Activated CD8-positive, alpha-beta memory T cell treated with anti-CD3 and anti-CD28 coated beads for 1 hour (primary cell): ENCODE measurements around the gene TXNL1.
"Not testable (repeated sequence)": the region's sequence is repeated elsewhere in the genome, so short reads cannot be mapped to it uniquely, and the experiment has no call there.

Experiments used
- DNase-seq, 2 donors: peaks; one replicate each; pipeline ENCODE4 v3.0.0-alpha.2; 2020; ENCODE audit warnings: low read depth in 1 of 2; ENCODE audit errors: extremely low read depth in 1 of 2

Gene TXNL1

DNA sequence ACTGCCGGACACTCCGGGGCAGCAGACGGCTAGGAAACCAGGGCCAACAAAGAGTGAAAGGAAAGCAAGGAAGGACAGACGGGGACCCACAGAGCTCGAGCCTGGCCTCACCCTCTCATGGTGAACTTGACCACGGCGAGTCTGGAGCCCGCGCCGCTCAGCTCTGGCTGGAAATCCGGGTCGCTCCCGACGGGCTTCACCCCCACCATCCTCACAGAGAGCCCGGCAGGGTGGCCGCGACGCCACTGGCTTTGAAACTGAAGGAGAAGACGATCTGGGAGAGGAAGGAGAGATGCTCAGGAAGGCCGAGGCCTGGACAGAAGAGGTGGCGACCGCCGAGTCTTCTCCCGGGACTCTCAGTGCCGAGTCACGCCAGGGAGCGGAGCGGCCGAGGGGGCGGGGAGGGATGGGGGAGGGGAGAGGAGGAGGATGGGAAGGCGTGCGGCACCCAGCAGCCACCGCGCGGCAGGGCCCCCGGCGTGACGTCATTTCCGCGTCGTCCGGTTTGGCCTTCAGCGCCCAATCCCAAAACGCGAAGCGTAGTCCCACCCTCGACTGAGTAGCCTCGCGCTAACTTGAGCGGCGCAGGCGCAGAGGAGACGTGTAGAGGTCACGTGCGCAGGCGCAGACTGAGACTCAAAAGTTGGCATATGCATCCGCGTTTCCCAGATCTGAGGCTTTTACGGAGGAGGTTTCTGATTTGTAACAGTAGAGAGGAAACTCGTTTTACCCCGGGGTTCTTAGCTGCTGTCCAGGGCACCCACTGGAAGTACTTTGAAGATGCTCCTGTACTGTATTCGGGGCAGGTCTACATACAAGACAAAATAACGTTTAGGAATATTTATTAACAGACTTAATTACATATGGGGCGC lies at the start of gene TXNL1:
Gene TXNL1, minus strand, starts transcription at position 361 of the 872 bp plus-strand sequence. Its CDS starts 152 bp downstream, at position 209.
- DNase-seq = peak; percentile 99

DNA sequence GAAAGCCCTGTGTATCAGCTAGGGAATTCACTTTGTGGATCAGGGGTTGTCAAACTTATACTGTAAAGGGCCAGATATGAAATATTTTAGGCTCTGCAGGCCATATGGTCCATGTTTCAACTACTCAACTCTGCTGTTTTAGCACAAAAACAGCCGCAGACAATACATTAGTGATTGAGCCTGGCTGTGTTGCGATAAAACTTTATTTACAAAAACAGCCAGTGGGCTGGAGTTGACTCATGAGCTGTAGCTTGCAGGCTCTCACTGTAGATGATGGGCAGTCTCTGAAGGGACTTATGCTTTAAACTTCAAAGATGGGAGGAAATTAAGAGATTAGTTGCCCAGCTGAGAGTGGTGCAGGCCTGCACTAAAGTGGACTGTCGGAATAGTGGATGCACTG lies 45.9 kb upstream of the TXNL1 start:
- no peak for DNase-seq

DNA sequence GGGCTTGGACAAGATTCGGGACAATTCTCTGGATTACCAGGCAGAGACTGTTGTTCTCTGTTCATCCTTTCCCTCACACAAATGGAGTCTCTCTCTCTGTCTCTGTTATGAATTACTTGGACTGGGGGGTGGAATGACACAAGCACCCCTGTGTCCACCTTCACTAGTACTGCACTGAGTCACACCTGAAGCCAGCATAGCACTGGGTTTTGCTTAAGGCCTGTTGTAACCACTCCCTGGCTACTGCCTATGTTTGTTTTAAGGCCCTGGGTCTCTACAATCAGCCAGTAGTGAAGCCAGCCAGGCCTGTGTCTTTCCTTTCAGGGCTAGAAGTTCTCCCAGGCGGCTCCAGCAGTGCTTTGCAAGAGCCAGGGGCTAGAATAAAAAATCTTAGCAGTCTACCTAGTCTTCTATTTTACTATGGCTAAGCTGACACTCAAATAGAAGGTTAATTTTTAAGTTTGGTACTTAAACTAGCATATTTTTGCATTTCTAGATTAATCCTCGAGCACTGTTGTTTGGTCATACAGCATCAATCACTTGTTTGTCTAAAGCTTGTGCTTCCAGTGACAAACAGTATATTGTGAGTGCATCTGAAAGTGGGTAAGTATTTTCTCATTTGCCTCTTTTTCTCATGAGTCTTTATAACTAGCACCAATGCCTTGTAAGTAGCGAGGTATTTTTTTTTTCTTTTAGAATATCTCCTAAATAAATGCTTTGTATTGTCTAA lies 40.6 kb upstream of the TXNL1 start:
- DNase-seq = no peak

DNA sequence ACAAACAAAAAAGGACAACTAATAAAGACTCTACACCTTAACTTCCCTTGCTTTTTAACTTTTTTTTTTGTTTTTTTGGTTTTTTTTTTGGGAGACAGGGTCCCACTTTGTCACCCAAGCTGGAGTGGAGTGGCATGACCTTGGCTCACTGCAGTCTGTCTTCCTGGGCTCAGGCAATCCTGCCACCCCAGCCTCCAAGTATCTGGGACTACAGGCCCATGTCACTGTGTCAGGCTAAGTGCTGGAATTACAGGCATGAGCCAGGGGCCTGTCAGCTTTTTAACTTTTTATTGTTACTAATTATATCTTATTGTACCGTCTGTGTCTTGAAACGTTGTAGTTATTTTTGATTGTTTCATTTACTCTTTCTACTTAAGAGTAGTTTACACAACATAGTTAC lies 38.2 kb upstream of the TXNL1 start:
- DNase-seq = no peak

DNA sequence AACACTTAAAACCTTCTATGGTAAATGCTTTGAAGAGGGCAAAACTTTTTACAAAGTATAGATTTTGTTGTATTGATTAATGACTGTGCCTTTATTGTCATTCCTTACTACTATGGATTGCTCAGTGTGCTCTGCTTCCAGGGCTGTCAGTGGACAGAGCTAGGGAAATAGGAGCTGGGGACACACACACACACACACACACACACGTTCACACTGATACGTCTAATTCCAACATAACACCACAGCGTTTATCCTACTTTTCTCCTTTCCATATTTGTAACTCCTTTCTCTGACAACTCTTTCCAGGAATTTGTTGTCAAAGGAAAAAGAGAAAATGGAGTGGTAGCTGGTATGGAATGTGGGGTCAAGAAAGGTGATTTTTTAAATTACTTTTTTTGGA lies 34.6 kb upstream of the TXNL1 start:
- no peak for DNase-seq

DNA sequence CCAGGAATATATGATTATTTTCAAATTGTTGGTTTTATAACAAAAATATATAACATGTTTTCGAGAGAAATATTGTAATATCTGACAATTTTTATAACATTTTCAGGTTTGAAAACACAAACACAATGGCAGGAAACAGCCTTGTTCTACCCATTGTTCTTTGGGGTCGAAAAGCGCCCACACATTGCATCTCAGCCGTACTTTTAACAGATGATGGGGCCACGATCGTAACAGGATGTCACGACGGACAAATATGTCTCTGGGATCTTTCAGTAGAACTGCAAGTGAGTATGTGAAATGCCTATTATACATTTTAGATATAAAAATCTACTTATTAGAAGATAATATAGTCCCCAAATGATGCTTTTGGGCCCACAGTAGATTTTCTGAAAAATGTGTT lies 34.0 kb upstream of the TXNL1 start:
- DNase-seq = no peak

DNA sequence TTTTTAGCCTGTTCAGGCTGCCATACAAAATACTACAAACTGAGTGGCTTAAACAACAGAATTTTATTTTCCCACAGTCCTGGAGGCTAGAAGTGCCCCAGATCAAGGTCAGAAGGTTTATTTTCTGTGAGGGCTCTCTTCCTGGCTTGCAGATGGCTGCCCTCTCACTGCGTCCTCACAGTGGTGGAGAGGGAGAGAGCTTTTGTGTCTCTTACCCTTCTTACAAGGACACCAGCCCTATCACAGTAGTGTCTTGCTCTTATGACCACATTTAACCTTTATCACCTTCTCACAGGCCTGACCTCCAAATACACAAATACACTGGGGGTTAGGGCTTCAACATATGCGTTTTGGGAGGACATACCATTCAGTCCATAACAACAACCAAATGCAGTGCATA lies 24.5 kb upstream of the TXNL1 start:
- DNase-seq = no peak

DNA sequence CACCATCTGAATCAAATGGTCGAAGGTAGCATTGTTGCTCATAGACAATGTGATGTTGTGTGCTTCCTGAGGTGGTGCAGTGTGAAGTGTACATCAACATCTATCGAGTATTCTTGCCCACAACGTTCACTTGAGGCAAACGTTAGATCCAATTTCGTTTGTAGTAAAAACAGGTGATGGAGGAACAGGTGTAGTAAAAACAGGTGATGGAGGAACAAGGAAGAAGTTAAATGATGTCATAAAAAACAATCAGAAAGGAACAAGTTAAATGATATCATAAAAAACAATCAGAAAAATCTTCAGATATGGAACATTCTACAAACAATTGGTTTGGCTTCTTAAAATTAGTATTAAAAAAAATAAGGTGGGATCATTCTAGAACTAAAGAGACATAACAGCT lies 24.1 kb upstream of the TXNL1 start:
- no peak for DNase-seq

DNA sequence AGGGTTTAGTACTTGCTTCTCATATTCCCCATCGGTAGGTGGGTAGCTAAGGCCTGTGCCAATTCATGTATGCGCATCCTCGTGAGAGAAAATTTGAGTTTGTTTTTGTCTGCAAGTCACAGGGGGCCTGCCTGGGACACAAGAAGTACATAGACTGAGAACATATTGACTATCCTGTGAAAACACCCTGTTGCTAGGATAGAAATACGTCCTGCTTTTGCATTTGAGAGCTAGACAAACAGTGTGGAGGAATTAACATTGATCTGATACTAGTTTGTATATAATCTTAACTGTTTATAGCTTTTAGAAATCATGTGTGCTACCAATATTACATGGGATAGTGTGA lies 23.6 kb upstream of the TXNL1 start:
- no peak for DNase-seq

DNA sequence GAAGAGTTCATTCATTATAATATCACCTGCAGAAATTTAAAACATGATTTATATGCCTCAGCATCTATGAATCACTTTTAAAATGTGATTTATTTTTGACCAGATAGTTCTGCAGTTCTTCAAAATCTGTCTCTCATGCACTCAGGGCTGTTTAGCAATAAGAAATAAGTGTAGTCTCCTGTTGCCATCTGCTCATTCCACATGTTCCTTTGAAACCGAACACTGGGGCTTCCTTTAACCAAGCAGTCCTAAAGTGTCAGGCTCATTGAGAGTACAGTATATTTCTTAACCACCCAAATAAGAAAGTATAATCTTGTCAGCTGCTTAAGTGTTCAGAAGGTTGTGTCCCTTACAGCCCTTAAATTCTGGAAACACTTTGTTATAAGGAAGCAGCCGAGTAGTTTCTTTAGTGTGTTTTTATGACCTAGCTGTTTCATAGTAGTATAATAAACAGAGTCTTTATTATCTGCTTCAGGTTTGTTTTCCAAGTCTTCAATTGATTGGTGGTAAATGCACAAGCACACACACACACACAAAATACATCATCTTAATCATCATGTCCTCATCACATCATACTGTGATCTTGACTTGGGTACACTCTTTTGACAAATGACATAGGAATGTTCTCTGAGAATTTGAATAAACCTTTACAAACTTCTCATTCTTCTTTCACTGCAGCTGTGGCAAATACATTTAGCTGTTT lies 23.1 kb upstream of the TXNL1 start:
- DNase-seq = no peak

DNA sequence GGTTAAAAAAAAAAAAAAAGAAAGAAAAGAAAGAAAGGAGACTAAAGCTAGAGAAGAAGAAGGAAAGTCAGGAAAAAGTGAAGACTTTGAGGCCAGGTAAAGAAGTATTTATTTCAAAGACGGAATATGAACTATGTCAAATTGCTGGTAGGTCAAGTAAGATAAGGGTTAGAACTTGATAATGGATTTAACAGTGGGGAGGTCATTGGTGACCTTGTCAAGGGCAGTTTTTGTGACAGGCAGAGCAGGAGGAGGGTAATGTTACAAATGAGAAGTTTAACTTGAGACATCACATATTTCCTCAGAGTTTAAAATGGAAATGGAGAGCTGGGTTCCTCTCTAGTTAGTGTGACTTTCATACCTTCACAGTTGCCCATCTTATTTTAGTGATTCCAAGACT lies 22.3 kb upstream of the TXNL1 start:
- no peak for DNase-seq

DNA sequence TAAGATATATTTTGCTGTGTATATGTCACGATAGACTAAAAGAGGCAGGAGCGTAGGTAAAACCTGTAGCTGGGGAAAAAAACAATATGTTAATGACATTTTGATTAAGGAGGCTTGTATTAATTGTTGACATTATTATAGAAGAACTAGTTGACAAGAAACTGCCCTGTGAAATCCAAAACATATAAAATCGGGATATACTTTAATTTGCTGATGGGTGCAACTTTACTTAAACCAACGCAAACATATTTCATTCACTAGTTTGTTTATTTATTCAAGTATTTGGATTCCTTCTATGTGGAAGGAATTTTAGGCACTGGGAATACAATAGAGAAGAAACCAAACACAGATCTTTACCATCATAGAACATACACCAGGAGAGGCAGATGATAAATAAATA lies 20.7 kb upstream of the TXNL1 start:
- DNase-seq = no peak

DNA sequence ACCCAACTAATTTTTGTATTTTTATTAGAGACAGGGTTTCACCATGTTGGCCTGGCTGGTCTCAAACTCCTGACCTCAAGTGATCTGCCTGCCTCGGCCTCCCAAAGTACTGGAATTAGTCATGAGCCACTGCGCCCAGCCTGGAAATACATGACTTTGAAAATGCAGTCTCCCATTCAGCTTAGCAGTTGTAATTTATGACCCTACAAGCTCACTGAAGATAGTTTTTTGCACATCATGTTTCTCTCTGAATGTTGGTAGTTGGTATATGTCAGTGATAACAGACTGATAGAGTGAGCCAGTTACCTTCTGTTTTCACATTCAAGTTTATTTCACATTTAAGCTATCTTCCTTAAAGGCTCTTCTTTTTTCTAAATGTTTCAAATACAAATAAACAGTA lies 19.9 kb upstream of the TXNL1 start:
- no peak for DNase-seq

DNA sequence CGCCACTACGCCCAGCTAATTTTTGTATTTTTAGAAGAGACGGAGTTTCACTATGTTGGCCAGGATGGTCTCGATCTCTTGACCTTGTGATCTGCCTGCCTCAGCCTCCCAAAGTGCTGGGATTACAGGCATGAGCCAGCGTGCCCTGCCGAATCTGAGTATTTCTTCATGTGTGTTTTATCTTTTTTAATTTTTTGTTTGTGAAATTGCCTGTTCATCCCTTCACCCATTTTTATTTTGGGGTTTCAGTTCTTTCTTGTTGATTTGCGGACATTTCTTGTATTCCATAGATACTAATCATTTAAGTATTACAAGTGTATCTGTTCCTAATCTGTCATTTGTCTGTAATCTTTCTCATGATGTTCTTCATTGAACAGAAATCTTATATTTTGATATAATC lies 15.9 kb upstream of the TXNL1 start:
- not testable (repeated sequence) for DNase-seq

DNA sequence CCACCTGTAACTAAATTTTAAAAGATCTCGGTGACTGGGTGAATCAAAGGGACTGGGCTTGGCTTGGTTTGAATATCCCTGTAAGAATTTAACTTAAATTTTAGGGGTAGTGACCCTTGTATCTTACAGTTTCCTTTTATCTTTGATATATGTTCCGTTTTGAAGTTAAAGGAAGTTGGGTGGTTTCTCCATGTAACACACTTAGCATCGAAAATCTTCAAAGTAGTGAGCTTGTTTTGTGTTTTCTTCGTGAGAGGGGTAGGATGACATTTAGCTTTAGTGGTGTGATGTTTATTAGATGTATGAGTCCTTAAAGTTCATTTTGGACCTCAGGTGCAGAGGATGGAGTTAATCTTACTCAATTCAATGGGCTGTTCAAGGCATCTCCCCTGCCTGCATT lies 14.4 kb upstream of the TXNL1 start:
- DNase-seq = no peak

DNA sequence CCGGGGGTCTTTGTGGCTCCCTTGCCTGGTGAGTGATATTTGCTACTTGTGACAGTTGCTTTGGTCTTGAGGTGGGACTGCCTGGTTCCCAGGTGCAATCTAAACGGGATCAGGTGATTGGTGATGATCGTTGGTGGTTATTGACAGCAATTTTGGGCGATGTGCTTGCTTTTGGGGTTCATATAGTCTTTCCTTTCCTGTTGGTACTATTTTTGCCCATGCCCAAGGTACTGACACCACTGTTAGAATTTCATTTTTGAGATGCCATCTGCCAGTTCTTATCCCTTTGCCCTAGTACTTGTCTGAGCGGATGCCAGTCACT lies 13.3 kb upstream of the TXNL1 start:
- no peak for DNase-seq

DNA sequence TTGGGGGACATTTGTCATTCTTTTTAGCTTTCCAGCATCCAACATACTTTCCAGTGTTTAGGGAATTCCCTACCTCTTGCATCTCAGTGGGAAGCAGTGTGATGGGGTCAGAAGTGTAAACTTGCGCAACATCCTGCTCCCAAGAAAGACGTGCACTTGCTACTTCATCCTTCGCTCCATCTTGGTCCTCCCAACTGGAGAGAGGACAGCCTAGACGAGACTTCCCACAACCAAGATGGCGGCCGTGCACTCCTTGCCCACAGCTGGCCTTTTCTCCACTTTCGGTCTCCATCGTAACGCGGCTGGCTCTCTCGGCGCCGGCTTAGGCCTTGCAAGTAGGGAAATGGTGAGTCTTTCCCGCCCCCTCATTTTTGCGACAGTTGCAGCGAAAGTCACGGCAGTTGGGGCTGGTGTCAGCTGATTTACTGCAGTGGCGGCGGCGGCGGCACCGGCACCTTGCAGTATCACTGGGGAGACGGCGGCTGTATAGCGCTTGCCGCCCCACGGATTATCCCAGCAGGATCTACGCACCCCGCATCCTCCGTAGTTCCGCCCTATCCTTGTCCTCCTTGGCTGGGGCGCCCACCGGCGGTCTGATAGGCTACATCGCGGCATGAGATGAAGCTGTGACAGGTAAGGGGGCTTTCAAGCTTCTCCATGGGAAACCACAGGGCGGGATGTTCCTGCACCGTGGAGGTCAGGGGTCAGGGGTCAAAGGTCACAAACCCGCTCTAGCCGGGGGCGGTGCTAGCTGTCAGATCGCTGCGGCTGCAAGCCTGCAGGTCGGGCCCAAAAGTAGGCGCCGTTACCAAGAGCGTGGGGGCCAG lies 12.8 kb upstream of the TXNL1 start, which contains the start of gene WDR7:
Gene WDR7, plus strand, starts transcription at position 416 of the 827 bp plus-strand sequence. CDS start 21,157 bp downstream, outside the sequence.
- peak; percentile 84 to 85 for DNase-seq

DNA sequence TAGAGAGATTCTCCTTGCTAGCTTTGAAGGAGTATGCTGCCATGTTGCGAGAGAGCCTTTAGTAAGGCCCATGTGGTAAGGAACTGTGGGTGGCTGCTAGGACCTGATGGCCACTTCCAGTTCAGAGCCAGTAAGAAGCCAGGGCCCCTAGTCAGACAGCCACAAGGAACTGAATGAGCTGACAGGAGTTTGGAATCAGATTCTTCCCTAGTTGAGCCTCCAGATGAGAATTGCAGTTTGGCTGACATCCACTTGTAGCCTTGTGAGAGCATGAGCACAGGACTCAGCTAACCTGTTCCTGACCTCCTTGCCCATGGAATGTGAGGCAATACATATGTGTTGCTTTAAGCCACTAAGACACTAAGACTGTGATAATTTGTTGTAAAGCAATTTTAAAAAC lies 11.6 kb upstream of the TXNL1 start:
- no peak for DNase-seq

DNA sequence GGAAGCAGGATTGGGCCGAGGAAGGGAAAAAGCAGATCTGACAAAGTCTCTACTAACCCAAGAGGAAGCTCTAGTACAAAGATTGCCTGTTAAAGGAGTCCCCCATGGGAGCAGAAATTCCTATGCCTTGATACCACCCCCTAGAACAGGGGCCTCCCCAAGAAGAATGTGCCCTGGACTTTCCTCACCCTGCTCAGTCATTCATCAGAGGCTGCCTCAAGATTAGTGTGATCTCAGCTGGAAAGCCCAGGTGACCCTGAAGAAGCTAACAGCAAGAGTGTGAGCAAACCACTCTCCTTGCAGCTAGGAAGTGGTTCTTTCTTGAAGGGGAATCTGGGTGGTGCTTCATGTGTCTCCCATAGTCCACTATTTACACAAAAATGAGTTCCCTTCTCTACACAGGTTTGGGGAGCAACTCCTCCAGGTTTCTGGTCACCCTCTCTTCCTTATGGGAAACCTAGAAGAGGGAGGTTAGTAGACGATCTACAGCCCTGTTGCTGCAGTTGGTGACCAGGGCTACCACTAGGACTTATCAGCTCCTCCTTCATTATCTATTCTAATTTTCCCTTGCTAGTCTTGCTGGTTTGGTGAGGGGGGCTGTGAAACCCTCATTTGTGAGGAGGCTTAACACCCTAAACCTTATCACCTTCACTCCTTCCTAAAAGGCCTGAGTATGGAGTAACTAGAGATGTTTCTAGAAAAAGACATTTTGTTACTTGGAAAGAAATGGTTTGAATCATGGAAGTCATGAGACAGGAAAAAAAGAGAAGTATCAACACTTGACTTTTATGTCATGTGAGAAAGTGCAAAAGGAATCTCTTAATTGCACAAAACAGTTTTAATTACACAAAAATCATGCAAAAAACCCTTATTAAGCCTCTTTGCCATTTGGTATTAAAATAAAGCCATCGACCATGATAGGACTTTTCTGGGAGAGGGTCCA lies 9.8 kb upstream of the TXNL1 start:
- DNase-seq = no peak

DNA sequence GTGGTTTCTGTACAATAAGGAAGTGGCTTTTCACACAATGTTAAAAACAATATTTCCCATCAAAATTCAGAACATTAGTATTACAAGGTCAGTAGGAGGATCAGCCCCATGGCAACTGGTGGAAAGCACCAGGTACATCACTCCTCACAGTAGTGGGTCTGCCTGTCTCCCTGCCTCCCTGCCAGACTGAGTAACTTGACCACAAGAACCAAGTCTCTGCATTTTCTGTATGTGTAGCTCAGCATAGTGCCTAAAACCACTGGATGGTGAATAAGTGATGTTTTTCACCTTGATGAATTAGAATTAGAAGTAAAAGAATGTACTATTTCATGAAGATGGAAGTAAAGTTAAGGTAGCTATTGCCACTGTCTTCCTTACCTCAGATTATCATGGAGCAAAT lies 8.7 kb upstream of the TXNL1 start:
- no peak for DNase-seq
